ENCODE results near the gene CDC42EP4.

The CDC42EP4 gene

DNA sequence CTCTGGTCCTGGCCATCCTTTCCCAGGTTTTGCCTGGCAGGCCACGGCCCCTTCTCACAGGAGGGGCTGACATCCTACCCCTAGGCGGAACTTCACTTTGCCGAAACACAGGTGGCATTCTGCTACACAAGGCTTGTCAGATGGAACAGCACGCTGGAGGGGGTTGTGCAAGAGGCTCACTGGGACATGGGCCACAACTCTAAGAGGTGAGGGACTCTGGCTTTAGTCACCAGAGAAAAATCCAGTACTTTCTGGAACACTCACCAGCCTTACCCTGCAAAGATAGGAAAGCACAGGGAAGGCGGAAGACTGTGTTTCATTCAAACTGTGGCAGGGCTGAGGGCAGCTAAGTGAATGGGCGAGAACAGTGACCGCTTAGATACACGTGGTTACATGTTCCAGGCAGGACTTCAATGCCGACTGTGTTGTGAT is 18.3 kb downstream of the CDC42EP4 start:
- no peak for DNase-seq

DNA sequence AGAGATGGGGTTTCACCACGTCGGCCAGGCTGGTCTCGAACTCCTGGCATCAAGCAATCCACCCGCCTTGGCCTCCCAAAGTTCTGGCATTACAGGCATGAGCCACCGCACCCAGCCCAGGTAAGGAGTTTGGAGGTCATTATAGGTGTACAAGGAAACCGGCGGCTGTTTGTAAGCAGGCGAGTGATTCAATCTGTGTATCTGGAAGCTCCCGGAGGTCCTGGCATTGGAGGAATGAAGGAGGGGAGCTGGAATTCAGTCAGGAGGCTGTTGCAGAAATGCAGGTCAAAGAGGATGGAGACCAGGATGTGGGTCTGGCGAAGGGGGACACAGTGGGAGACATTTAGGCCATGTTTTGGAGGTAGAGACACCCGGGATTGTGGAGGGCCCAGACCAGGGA is 18.8 kb downstream of the CDC42EP4 start:
- DNase-seq: no peak

DNA sequence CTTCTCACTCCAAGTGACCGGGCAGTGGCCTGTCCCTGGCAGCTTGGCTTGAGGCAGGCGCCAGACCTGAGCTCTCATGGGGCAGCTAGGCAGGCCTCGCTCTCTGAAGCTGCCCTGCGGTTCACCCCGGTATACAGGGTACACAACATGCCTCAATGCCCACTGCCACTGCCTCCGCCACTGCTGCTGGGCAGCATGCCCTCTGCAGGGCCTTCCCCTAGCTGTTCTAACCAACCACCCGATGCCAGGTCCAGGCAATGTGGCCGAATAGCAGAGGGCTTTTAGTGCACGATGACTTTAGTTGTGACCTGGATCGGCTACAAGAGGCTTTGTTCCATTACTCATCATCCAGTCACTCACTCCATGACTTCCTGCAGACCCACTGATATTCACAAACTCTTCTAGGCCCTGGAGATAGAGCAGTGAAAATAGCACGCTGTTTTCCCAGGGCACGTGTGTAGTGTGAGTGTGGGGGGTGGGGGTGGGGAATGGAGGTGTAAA is 19.7 kb downstream of the CDC42EP4 start:
- no peak for DNase-seq

DNA sequence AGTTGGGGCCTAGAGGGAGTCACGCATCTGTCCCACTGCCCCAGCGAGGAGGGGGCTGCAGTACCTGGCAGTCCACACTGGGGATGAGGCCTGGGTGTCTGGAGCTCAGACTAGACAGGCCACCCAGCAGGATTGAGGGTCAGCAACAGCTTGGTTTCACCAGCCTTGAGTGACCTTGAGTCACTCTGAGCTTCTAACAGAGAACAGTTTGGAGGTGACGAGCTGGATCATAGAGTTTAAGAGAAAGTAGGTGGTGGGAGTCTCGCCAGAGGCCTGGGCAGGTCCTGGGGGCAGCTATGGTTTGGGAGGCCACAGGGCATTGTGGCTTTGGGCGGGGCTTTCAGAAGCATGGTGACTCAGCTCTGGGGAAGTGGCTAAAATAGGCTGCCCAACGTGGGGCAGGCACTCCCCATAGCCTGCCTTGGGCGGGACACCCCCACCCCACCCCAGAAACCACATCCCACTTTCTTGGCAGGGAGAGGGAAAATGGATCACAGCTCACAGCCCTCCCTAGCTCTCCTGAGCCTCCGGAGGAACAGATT is 20.5 kb downstream of the CDC42EP4 start:
- peak; percentile 13 for DNase-seq

DNA sequence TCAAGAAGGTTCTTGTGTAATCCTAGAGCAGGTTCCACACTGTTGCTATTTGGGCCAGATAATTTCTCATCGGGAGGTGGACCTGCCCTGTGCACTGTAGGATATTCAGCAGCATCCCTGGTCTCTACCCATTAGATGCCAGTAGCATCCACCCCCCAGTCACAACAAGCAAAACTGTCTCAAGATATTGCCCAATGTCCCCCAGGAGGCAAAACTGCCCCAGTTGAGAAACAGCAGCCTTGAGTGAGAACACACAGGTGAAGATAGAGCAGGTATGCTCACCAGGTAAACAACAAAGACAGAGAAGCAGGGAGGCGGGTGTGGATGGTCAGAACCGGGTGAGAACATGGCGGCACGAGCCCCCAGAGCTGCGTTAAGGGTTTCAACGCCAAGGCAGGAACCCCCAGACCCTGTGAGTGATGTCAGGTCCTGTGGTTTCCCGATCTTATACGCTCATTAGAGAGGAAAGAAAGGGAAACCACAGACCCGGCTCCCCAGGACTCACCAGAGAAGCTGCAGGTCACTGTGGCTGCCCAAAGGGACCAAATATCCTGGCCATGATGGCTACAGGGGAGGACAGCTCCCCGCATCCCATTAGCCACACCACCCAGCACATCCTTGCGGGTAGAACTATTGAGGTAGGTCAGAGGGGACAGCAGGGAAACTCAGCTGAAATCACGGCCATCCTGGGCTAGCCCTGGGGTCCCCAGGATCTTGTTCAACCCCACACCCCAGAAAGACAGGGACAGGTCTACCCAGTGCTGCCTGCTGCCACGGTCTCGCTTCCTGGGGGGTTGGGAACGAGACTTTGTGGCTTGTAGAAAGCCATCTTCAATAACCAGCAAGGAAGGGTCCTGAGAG is 21.2 kb downstream of the CDC42EP4 start:
- DNase-seq: no peak

DNA sequence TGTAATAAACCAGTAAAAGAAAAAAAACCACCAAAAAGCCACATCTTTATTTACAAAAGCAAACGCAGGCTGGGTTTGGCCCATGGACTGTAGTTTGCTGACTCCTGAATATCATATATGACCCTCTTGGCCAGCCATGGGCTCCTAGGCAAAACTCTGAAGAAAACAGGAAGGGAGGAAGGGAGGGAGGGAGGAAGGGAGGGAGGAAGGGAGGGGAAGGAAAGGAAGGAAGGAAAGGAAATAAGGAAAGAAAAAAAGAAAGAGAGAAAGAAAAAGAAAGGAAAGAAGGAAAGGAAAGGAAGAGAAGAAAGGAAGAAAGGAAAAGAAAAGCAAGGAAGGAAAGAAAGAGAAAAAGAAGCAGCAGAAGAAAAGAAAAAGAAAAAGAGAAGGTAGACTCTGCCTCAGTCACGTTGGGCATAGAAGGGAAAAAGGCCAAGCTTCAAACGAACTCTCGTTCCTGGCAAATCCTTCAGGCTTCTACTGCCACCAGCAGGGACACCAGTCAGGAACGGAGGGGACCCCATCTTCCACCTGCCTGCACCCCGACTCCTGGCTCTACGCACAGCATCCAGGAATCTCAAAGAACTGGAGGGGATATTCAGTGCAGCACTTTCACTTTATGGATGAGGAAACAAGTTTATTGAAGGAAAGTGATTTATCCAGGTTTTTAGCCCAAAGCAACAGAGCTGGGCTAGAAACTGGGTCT is 22.1 kb downstream of the CDC42EP4 start:
- DNase-seq: no peak

DNA sequence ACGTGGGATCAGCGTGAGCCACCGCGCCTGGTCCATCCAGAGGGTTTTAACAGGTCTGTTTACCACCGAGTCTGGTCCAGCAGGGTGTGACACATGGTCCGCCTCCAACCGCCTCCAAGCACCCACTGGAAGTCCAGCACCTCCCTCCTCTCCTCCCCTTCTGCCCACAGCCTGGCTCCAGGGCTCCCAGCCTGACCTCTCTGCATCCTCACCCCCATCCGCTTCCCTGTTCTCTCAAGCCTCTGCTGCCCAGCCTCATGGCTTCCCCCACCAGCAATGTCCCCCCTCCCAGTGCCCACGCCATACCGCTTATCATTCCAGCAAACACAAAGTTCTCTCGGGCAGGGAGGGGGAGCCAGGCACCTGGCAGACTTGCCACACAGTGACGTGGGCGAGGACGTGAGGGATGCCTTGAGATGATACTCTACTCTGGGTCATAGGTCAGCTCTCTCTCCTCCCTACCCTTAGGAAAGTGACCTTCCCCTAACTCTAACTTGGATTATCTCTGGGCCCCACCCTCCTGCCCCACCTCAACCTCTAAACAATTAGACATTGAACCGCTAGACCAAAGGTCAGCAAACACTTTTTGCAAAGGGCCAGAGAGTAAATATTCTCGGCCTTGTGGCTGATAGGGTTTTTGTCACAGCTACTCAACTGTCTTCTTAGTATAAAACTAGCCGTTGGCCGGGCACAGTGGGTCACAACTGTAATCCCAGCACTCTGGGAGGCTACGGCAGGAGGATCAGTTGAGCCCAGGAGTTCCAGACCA is 23.1 kb downstream of the CDC42EP4 start:
- DNase-seq: no peak

DNA sequence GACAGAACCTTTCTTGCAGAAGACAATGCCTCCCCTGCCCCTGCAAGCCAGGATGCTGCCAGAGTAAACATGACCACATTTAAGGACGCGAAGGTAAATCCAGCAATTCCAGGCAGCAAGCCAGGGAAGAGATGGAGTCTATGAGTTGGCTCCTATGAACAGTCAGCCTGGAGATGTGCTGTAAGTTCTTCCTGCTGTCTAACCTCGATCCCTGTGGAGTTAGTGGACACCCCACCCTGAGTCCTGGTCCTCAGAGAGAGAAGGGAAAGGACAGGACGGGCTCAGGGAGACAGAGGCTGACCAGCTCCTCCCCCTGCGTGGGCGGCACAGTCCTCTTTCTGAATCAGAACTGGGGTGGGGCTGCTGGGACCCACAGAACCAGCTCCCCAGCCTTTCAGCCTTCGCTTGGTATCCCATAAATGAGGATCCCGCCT is 24.9 kb downstream of the CDC42EP4 start:
- no peak for DNase-seq

DNA sequence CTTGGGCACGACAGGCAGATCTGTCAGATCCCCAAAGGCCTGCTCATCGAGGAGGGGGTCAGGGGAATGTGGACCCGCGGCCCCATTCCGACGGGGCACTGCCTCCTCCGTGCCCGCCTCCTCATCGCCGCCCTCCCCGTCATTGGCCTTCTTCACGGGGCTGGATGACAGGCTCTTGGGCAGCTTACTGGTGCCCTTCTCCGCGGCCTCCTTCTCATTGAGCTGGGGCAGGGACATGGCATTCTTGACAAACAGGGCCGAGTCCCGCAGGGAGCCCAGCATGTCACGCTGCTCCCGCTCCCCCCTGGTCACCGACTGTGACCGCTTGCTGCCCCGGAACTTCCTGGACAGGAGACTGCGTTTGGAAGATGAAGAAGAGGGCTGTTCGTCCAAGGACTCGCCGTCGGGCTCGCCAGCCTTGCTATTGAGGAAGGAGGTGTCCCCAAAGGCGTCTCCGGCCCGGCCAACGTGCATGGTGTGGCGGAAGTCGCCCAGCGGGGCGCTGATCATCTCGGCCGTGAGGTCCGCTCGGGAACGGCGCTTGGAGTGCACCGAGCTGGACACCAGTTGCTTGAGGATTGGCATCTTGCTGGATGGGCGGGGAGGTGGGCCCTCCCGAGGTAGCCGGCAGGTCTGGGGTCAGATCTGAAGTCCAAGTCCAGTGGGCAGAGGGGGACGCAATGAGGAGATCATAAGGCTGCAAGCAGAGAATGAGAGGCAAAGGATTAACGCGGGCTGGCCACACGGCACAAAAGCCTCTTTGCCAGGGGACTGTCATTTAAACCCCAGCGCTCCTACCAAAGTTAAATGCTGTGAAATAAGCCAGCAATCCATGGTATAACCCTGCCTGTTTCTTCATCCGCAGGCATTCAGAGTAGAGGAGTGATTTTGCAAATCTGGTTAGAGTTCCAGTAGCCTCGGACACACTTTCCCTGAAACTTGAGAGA is 25.6 kb downstream of the CDC42EP4 start:
- no peak for DNase-seq

DNA sequence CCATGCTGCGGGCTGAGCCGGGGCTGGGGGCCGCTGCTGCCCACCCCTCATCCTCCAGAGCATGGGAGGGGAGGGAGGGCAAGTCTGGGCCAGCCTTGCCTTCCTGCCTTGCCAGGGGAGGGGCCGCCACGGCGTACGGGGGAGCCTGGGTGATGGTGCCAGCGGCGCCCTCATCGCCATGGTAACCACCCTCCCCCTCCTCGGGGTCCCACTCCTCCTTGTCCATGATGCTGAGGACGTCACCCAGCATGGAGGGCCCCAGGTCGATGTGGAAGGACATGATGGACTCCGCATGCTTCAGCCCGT is 26.2 kb downstream of the CDC42EP4 start:
- DNase-seq: no peak

DNA sequence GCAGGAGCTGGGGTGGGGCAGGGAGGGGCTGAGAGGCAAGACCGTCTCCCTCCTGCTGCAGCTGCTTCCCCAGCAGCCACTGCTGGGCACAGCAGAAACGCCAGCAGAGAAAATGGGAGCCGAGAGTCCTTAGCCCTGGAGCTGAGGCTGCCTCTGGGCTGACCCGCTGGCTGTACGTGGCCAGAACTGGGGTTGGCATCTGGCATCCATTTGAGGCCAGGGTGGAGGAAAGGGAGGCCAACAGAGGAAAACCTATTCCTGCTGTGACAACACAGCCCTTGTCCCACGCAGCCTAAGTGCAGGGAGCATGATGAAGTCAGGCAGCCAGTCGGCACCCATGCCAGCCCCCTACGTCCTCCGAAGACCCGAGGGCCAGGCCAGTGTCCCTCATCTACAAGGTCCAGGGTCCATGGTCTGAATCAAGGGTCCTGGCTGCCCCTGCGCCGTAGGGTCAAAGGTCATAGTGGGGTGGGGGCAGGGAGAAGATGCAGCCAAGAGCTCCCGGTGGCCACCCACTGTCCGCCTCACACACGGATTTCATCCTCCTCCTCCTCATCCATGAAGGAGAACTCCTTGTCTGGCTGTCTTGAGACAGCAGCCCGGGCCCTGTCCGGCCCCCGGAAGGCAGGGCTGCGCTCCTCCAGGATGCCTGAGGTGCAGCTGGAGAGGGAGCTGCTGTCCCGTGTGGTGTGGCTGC is 26.7 kb downstream of the CDC42EP4 start:
- no peak for DNase-seq

DNA sequence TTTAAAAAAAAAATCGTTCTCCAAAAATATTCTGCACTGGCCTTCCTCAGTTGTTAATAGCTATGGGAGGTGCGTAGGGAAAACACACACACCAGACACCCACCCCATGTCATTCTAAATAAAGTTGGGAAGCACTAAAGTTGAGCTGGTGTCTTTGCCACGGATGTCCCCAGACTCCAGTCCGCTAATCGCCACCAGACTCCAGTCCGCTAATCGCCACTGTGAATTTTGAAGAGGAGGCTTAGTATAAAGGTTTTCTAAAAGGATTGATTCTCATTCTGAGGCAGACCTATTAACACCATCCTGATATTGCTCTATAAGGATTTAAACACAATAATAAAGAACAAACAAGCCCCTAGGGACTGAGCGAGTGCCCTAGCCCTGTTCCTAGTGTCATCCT is 27.4 kb downstream of the CDC42EP4 start:
- no peak for DNase-seq

DNA sequence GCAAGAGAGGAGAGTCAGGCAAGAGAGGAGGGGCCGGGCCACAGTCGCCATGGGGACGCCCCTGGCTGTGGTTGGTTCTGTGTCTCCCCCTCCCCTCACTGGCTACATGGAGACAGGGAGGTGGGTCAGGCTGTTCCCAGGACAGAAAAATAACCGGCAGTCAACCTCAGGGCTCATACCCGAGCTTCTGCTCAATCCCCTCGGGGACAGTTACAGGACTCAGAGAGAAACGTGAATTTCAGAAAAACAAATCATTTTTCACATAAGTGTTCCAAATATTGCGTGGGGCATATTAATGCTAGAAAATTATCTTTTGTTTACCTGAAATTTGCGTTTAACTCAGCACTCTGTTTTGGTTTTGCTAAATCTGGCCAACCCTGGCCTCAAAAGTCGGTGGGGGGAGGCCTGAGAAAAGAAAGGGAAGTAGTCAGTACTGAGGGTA is 27.9 kb downstream of the CDC42EP4 start:
- DNase-seq: no peak

DNA sequence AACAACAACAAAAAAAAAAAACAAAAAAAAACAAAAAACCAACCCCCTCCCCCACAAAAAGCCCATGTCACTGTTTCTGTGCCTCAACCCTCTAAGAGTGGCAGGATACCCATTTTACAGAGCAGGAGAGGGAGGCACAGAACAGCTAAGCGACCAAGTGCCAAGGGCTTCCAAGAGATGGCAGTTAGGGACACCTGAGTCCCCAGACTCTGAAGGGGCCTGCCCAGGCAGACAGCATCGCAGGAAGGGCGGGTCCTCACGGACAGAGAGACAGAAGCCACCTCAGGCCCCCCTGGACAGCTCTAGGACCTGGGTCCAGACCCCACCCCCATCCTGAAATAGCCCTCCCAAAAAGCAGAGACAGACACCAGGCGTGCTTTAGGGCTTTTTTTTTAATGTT is 28.6 kb downstream of the CDC42EP4 start:
- DNase-seq: no peak

DNA sequence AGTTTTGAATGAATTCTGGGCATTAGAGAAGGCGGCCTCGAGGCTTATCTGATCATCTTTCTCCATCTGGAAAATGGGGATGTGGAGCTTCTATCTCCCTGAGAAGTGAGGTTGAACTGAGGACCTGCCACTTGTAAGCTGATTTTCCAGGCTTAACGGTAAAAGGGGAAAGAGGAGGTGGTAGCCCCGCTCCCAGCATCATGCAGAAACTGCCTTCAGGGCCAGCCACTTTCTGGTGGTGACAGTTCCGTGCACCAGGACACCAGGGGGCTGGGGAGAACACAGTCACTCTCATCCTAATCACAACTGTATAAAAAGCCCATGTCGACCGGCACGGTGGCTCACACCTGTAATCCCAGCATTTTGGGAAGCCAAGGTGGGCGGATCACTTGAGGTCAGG is 29.2 kb downstream of the CDC42EP4 start:
- no peak for DNase-seq

DNA sequence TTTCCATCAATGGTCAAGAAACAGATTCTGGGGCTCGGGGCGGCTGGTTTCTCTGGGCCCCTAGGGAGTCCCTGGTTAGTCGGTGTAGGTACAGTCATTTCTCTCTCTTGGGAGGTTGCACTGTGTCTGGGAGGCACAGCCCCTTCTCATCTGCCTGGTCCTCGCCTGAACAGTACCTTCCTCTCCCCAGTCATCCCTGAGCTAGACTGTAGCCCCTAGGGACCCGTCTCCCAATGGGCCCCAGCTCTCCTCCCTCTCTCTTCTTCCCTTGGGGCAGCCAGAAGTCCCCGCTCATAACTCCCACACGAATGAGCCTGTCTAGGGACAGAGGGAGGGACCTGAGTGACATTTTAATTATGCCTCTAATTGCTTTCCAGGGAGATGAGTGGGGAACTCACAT is 29.9 kb downstream of the CDC42EP4 start:
- no peak for DNase-seq

DNA sequence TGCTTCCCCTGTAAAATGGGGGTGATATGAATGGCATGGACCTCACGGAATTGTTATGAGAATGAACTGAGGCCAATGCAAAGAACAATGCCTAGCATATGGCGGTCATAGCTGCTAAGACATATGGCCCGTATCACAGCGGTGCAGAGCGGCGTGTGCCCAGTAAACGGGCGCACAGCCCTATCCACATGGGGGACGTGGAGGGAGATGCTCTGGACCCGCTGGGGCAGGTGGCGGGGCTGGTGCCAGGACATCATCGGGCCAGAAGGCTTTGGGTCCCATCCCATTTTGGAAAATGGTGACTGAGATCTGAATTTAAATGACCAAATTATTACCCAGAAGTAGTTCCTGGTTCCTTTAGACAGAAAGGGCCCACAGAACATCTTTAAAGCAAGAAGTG is 31.6 kb downstream of the CDC42EP4 start:
- no peak for DNase-seq

DNA sequence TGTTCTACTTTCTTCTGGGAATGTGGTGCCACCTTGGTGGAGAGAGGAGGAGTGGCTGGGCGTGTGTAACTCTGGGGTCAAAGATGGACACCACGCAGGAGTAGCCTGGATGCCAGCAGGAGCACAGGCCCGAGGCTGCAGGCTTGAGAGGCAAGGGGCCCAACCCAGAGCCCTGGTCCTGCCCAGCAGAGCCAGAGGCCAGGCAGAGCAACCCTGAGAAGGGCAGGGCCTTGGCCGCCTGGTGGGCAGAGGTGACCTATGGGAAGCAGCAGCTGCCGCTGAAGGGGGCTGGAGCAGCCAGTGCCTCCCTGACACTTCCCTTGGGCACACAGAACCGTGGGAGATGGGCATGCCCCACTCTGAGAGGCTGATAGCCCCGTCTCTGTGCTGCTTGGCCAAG is 32.1 kb downstream of the CDC42EP4 start:
- DNase-seq: no peak

DNA sequence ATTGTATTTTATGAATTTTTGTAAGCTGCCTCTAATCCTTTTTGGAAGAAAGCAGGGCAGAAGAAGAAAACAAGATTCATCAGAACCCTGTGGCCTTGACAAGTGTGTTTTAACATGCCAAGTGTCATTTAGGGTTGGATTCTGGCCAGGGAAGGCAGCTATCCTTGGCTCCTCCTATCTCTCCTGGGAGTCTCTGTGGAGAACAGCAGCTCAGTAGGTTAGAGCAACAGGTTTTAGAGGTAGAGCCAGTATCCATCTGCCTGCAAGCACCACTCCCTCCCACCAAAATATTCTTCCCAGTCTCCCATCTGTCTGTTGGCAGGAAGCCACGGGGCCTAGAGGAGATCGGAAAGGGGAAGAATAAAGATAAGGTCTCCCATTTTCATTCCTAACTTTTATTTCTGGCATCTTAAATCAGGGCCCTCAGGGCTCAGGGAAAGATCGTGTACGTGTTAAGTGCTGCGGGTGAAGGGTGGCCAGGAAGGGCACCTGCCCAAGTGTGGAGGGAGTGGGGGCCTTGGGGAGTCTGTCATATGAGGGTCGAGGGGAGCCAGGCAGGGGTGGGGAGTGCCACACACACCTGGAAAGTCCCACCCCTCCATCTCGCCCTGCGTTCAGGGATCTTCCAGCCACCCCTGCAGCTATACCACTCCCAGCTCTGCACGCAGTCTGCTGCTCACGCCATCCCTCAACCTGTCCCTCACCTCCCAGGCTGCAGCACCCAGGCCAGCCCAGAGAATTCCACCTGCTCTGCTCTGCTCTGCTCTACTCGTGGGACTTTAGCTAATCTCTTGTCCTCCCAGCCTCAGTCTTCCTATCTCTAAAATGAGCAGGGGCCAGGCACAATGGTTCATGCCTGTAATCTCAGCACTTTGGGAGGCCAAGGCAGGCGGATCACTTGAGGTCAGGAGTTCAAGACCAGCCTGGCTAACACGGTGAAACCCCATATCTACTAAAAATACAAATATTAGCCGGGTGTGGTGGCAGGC is 33.0 kb downstream of the CDC42EP4 start:
- no peak for DNase-seq

DNA sequence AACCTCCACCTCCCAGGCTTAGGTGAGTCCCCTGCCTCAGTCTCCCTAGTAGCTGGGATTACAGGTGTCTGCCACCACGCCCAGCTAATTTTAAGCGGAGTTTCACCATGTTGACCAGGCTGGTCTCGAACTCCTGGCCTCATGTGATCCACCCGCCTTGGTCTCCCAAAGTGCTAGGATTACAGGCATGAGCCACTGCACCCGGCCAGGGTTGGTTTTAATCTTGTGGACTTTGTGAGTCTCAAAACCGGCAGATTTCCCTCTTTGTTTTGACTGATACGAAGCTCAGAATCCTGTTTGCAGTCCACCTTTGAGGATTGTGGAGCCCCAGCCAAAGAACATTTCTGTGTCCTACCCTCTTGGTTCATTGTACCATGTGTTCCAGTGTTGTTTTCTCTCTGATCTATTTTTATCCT is 33.7 kb downstream of the CDC42EP4 start:
- DNase-seq: no peak

Measured in CD4-positive, alpha-beta T cell treated with Interleukin-4 for 4 hours (primary cell).